ENCODE results near the gene RBM15.

GRCh38 chr1:110380672-110381283, 41.6 kb downstream of the RBM15 start:
- TF ChIP-seq CTCF (IDR thresholded peaks at IDR 0.05) (no peak), RCOR1 (IDR thresholded peaks at IDR 0.05; ENCODE audit: low read length) (no peak), TAF1 (IDR thresholded peaks at IDR 0.05; ENCODE audit: borderline replicate concordance, low read depth, low read length) (no peak), GATA2 (CRISPR knock-in tag; IDR thresholded peaks at IDR 0.05) (no peak), GABPA (IDR thresholded peaks at IDR 0.05; ENCODE audit: low read depth) (no peak), SMC3 (IDR thresholded peaks at IDR 0.05; ENCODE audit: low read depth, low read length) (no peak), POLR2AphosphoS5 (IDR thresholded peaks at IDR 0.05; ENCODE audit: low read depth, low read length) (no peak), USF2 (IDR thresholded peaks at IDR 0.05; ENCODE audit: borderline replicate concordance, low read depth, low read length) (no peak), NFIC (IDR thresholded peaks at IDR 0.05; ENCODE audit: borderline replicate concordance) (no peak), EP300 (IDR thresholded peaks at IDR 0.05; ENCODE audit: borderline replicate concordance in 1 of 2, low read depth in 1 of 2, low read length in 1 of 2) (no peak)

All from SK-N-SH (cell line).